ENCODE measurements around the gene FCHO2. TPM values are rescaled to one million over a fixed set of nuclear protein-coding genes. Genes with fewer than 3 reads are reported as not detected.

FCHO2 gene
- total RNA-seq, 1 experiment from 2014 or later = 16.9 TPM

DNA sequence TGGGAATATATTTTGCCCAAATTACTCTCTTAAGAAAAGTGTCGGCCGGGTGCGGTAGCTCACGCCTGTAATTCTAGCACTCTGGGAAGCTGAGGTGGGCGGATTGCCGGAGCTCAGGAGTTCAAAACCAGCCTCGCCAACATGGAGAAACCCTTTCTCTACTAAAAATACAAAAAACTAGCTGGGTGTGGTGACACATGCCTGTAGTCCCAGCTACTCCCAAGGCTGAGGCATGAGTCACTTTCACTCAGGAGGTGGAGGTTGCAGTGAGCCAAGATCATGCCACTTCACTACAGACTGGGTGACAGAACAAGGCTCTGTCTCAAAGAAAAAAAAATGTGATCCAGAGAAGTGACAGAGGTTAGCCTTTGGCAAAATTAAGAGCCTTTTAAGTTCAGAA lies 138.1 kb downstream of the FCHO2 start:
- peaks cover 8% of the 10 kb centered on the region for H3K4me1 Mint-ChIP-seq (ENCODE audit: insufficient read depth, unreplicated experiment)
- peaks cover 17% of the 10 kb centered on the region for H3K36me3 Mint-ChIP-seq (ENCODE audit: insufficient read depth, unreplicated experiment)
- no TSS peak for BruUV-seq (replicated peaks)
- H3K27ac Mint-ChIP-seq (ENCODE audit: low read depth, unreplicated experiment) = peak overlapping the region; percentile 90
- TF ChIP-seq, protein P1, sequence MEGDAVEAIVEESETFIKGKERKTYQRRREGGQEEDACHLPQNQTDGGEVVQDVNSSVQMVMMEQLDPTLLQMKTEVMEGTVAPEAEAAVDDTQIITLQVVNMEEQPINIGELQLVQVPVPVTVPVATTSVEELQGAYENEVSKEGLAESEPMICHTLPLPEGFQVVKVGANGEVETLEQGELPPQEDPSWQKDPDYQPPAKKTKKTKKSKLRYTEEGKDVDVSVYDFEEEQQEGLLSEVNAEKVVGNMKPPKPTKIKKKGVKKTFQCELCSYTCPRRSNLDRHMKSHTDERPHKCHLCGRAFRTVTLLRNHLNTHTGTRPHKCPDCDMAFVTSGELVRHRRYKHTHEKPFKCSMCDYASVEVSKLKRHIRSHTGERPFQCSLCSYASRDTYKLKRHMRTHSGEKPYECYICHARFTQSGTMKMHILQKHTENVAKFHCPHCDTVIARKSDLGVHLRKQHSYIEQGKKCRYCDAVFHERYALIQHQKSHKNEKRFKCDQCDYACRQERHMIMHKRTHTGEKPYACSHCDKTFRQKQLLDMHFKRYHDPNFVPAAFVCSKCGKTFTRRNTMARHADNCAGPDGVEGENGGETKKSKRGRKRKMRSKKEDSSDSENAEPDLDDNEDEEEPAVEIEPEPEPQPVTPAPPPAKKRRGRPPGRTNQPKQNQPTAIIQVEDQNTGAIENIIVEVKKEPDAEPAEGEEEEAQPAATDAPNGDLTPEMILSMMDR (IDR thresholded peaks at IDR 0.05; ENCODE audit: unreplicated experiment) = no peak
- no peaks in the 10 kb centered on the region for H3K9me3 Mint-ChIP-seq (ENCODE audit: unreplicated experiment)
- ChIA-PET CTCF (interaction anchor here (0.6 to 1.8 kb wide), 8 partner anchors 33 to 403 kb away, joined by 3 to 9 read pairs (median 4); no protein-coding TSS in a partner anchor), POLR2A (interaction anchor here (0.6 to 2.2 kb wide), 10 partner anchors 9 to 470 kb away, joined by 3 to 13 read pairs (median 4); partner anchors contain the start of gene FOXD1)
- peak overlapping the region; percentile 51 for H3K4me3 Mint-ChIP-seq (ENCODE audit: unreplicated experiment)
- no peaks in the 10 kb centered on the region for H3K27me3 Mint-ChIP-seq (ENCODE audit: insufficient read depth, unreplicated experiment)
- peak; percentile 81 for DNase-seq (ENCODE audit: unreplicated experiment)
- intact Hi-C loops (cut with micrococcal nuclease) = no loop called here

DNA sequence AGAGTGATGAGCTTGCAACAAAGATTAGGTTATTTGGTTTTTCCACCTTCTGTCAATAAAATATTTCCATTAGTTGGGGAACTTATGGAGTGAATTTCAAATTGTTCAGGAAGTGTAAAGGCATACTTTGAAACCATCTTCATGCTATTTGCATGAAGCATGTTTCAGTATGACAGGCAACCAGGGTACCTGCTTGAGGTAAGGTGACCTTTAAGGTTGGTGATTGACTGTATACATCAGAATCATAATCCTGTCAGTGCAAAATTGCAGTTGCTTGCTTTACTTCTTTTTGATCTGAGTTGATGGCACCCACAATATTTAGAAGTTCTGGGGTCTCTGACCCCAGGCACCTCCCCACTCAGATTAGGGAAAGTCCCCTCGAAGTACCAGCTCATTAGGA lies 138.6 kb downstream of the FCHO2 start:
- H3K27me3 Mint-ChIP-seq (ENCODE audit: insufficient read depth, unreplicated experiment) = no peaks in the 10 kb centered on the region
- no peaks in the 10 kb centered on the region for H3K9me3 Mint-ChIP-seq (ENCODE audit: unreplicated experiment)
- no peak overlapping the region for H3K4me3 Mint-ChIP-seq (ENCODE audit: unreplicated experiment)
- ChIA-PET POLR2A (interaction anchor here (0.6 to 2.2 kb wide), 10 partner anchors 8 to 402 kb away, joined by 3 to 13 read pairs (median 4); partner anchors contain the start of gene FOXD1), CTCF (interaction anchor here (0.6 to 1.8 kb wide), 10 partner anchors 11 to 402 kb away, joined by 3 to 9 read pairs (median 4); partner anchors contain the start of gene FCHO2)
- no TSS peak for BruUV-seq (replicated peaks)
- peaks cover 8% of the 10 kb centered on the region for H3K4me1 Mint-ChIP-seq (ENCODE audit: insufficient read depth, unreplicated experiment)
- intact Hi-C loops (cut with micrococcal nuclease) = no loop called here
- peaks cover 14% of the 10 kb centered on the region for H3K36me3 Mint-ChIP-seq (ENCODE audit: insufficient read depth, unreplicated experiment)
- no peak for DNase-seq (ENCODE audit: unreplicated experiment)
- no peak overlapping the region for H3K27ac Mint-ChIP-seq (ENCODE audit: low read depth, unreplicated experiment)
- TF ChIP-seq, protein P1 (IDR thresholded peaks at IDR 0.05; ENCODE audit: unreplicated experiment) = no peak

DNA sequence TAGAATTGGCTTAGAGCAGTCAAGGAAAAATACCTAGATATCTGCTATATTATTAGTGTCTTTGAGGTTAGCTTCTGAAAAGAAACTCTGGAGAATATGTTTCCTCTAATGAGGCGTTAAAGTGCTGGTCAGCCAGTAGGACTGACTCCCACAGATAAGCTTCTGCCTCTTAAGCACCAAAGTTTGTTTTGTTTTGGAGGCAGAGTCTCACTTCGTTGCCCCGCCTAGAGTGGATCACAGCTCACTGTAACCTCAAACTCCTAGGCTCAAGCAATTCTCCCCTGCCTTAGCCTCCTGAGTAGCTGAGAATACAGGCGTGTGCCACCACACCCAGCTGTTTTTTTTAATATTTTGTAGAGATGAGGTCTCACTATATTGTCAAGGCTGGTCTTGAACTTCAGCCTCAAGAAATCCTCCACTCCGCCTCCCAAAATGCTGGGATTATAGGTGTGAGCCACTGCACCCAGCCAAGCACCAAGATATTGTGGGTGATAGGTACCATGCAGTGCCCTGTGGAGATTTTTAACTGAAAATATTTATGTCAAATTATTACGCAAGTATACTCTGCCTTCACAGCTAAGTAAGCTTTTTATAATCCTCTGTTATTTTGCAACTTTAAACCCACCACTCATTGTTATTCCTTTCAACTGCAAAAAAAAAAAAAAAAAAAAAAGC lies 139.9 kb downstream of the FCHO2 start:
- POLR2A ChIA-PET = interaction anchor here (0.6 to 2.3 kb wide), 5 partner anchors 16 to 353 kb away, joined by 3 to 8 read pairs (median 5); partner anchors contain the start of gene FOXD1
- CTCF ChIA-PET = interaction anchor here (0.8 to 1.1 kb wide), 3 partner anchors 106 to 355 kb away, joined by 3 to 4 read pairs (median 4); no protein-coding TSS in a partner anchor
- H3K27me3 Mint-ChIP-seq (ENCODE audit: insufficient read depth, unreplicated experiment) = no peaks in the 10 kb centered on the region

DNA sequence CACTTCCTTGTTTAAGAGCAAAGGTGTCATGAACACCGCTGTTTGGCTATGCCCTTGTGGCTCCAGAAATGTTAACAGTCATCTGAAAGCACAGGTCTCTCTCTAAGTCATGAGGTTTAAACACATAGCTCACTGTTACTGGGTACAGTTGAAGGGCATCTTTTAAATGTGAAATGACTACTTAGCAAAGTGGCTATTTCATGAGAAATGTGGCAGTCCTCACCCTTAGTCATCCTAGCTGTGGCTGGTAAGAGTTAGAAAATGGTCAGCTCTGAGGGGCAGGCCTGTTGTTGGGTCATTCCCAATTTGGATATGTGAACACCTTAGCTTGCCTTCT lies 140.4 kb downstream of the FCHO2 start:
- BruUV-seq (replicated peaks) = no TSS peak
- DNase-seq (ENCODE audit: unreplicated experiment) = no peak
- H3K27ac Mint-ChIP-seq (ENCODE audit: low read depth, unreplicated experiment) = no peak overlapping the region
- peaks cover 10% of the 10 kb centered on the region for H3K36me3 Mint-ChIP-seq (ENCODE audit: insufficient read depth, unreplicated experiment)
- no peaks in the 10 kb centered on the region for H3K27me3 Mint-ChIP-seq (ENCODE audit: insufficient read depth, unreplicated experiment)
- intact Hi-C loops (cut with micrococcal nuclease) = no loop called here
- H3K9me3 Mint-ChIP-seq (ENCODE audit: unreplicated experiment) = no peaks in the 10 kb centered on the region
- ChIA-PET CTCF (interaction anchor here (0.9 to 1.1 kb wide), 2 partner anchors 106 to 119 kb away, joined by 3 to 4 read pairs; no protein-coding TSS in a partner anchor), POLR2A (interaction anchor here (2.3 kb wide), 1 partner anchor 19 kb away, joined by 6 read pairs; no protein-coding TSS in a partner anchor)
- peaks cover 8% of the 10 kb centered on the region for H3K4me1 Mint-ChIP-seq (ENCODE audit: insufficient read depth, unreplicated experiment)
- no peak overlapping the region for H3K4me3 Mint-ChIP-seq (ENCODE audit: unreplicated experiment)
- TF ChIP-seq, protein P1 (IDR thresholded peaks at IDR 0.05; ENCODE audit: unreplicated experiment) = no peak

More for the DNA sequence above, 139.9 kb downstream of the FCHO2 start:
- H3K27ac Mint-ChIP-seq (ENCODE audit: low read depth, unreplicated experiment) = no peak overlapping the region
- no peak overlapping the region for H3K4me3 Mint-ChIP-seq (ENCODE audit: unreplicated experiment)
- no peaks in the 10 kb centered on the region for H3K9me3 Mint-ChIP-seq (ENCODE audit: unreplicated experiment)
- peaks cover 8% of the 10 kb centered on the region for H3K4me1 Mint-ChIP-seq (ENCODE audit: insufficient read depth, unreplicated experiment)
- H3K36me3 Mint-ChIP-seq (ENCODE audit: insufficient read depth, unreplicated experiment) = peaks cover 14% of the 10 kb centered on the region
- BruUV-seq (replicated peaks) = no TSS peak
- TF ChIP-seq, protein P1 (IDR thresholded peaks at IDR 0.05; ENCODE audit: unreplicated experiment) = no peak
- intact Hi-C loops (cut with micrococcal nuclease) = no loop called here
- no peak for DNase-seq (ENCODE audit: unreplicated experiment)

All from MCF 10A (cell line).